ENCODE measurements around the gene TCF4. TPM values are rescaled to one million over a fixed set of nuclear protein-coding genes. Genes with fewer than 3 reads are reported as not detected.

TCF4 gene
- total and polyA plus RNA-seq, 10 donors: 14.6 to 200 (median 153) TPM

DNA sequence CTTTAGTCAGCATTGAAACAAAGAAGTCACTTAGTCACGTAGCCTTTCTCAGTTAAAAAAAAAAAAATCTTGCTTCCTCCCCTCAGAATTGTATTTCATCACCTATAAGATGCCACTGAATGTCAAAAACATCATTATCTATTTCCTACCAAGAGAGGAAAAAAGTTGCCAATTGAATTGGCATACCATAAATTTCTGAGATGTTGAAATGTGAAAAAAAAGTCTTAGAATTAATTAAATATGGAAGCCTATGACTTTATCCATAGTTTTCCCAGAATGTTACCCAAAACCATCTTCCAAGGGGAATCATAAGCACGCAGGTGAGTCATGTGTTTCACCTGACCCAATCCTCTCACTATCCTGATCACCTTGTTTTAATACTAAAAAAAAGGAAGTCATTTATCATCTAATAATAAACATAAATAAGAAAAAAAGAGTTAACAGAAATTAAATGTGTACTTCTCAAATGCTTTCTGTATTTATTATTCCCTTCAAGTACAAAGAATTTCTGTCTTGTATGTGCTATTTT, 205.7 kb downstream of the TCF4 start:
- intact Hi-C loops (cut with DNase I; ENCODE audit: low total_unique reads): no loop called here
- WGBS, 5 donors: 75 to 80% (median 78%) methylated on average over 2 of the region's 2 CpGs
- Histone ChIP-seq H3K4me1 (peaks cover 0 to 9% (median 5%) of the 10 kb centered on the region in 6 donors), H3K4me3 (no peak overlapping the region), H3K27ac (no peak overlapping the region), H3K9me3 (peaks cover 0 to 17% (median 11%) of the 10 kb centered on the region in 8 donors), H3K36me3 (no peaks in the 10 kb centered on the region), H3K27me3 (replicated peaks in 1 of 7) (no peaks in the 10 kb centered on the region)
- TF ChIP-seq POLR2AphosphoS5 (IDR thresholded peaks at IDR 0.05) (no peak), POLR2A (IDR thresholded peaks at IDR 0.05) (no peak)
- TF ChIP-seq, protein P1, sequence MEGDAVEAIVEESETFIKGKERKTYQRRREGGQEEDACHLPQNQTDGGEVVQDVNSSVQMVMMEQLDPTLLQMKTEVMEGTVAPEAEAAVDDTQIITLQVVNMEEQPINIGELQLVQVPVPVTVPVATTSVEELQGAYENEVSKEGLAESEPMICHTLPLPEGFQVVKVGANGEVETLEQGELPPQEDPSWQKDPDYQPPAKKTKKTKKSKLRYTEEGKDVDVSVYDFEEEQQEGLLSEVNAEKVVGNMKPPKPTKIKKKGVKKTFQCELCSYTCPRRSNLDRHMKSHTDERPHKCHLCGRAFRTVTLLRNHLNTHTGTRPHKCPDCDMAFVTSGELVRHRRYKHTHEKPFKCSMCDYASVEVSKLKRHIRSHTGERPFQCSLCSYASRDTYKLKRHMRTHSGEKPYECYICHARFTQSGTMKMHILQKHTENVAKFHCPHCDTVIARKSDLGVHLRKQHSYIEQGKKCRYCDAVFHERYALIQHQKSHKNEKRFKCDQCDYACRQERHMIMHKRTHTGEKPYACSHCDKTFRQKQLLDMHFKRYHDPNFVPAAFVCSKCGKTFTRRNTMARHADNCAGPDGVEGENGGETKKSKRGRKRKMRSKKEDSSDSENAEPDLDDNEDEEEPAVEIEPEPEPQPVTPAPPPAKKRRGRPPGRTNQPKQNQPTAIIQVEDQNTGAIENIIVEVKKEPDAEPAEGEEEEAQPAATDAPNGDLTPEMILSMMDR (IDR thresholded peaks at IDR 0.05 in 8 of 11, conservative IDR thresholded peaks at IDR 0.05 in 3 of 11): no peak
- no peak for DNase-seq

- intact Hi-C loops (cut with DNase I; ENCODE audit: low total_unique reads): no loop called here
- H3K4me3 ChIP-seq: no peak overlapping the region
- peaks cover 0 to 17% (median 11%) of the 10 kb centered on the region in 8 donors for H3K9me3 ChIP-seq
- H3K27me3 ChIP-seq (replicated peaks in 1 of 7): no peaks in the 10 kb centered on the region
- DNase-seq: no peak
- no peak for TF ChIP-seq POLR2A (IDR thresholded peaks at IDR 0.05)
- peak in 1 of 3 donors; percentile 37 for TF ChIP-seq POLR2AphosphoS5 (IDR thresholded peaks at IDR 0.05)
- peaks cover 0 to 11% (median under 1%) of the 10 kb centered on the region in 6 donors for H3K4me1 ChIP-seq
- H3K36me3 ChIP-seq: no peaks in the 10 kb centered on the region
- no peak overlapping the region for H3K27ac ChIP-seq
Observed at GRCh38 chr18:55381277-55381676, 206.7 kb downstream of the TCF4 start.

DNA sequence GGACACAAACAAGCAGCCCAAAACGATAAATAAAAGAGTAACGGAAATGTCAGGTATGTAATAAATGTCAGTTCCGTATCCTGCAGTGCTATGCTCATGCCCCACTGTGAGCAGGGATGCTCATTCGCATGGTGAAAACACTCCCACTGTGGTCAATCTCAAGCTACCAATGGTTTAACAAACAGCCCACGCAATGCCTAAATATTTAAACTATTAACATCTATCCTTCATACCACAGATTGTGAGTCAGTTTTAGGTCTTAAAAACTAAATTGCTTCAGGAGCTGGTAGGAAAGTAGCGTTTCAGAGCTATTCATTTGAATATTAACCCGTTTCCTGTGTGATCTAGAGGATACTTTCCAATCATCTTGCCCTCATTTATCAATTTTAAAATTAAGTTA, 207.4 kb downstream of the TCF4 start:
- TF ChIP-seq POLR2AphosphoS5 (IDR thresholded peaks at IDR 0.05): no peak
- no peak for TF ChIP-seq POLR2A (IDR thresholded peaks at IDR 0.05)
- TF ChIP-seq, protein P1 (IDR thresholded peaks at IDR 0.05 in 8 of 11, conservative IDR thresholded peaks at IDR 0.05 in 3 of 11): no peak
- no peak for DNase-seq
- H3K4me3 ChIP-seq: no peak overlapping the region
- intact Hi-C loops (cut with DNase I; ENCODE audit: low total_unique reads): no loop called here
- H3K9me3 ChIP-seq: peaks cover 0 to 17% (median 11%) of the 10 kb centered on the region in 8 donors
- peaks cover 0 to 15% (median 4%) of the 10 kb centered on the region in 6 donors for H3K4me1 ChIP-seq
- no peaks in the 10 kb centered on the region for H3K27me3 ChIP-seq (replicated peaks in 1 of 7)
- 85 to 95% (median 92%) methylated on average over 7 of the region's 7 CpGs for WGBS, 5 donors
- no peaks in the 10 kb centered on the region for H3K36me3 ChIP-seq
- H3K27ac ChIP-seq: no peak overlapping the region

DNA sequence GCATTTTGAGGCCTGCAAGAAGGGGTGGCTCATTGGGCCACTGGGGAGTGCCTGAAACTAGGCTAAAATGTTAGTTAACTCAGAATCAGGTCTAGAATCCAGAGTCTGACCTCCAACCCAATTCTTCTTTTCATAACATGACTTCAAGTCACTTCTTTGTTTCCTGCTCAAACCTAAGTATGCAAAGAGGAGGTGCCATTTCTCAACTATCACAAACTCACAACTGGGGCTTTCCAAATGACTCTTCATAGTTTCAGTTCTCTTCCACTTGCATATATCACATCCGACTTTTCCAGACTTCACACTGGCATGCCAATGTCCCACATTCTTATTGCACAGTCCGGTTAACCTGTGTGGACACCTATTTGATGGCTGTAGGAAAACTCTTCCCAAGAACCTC, 211.6 kb downstream of the TCF4 start:
- Histone ChIP-seq H3K9me3 (peaks cover 0 to 13% (median 9%) of the 10 kb centered on the region in 8 donors), H3K27ac (peak overlapping the region in 7 of 8 donors; percentile 9 to 58 (median 43)), H3K36me3 (no peaks in the 10 kb centered on the region), H3K27me3 (replicated peaks in 1 of 7) (no peaks in the 10 kb centered on the region), H3K4me1 (peaks cover 0 to 10% (median 4%) of the 10 kb centered on the region in 6 donors), H3K4me3 (no peak overlapping the region)
- WGBS, 5 donors: 55 to 70% (median 64%) methylated on average over 2 of the region's 2 CpGs
- TF ChIP-seq POLR2AphosphoS5 (IDR thresholded peaks at IDR 0.05) (no peak), POLR2A (IDR thresholded peaks at IDR 0.05) (no peak)
- TF ChIP-seq, protein P1 (IDR thresholded peaks at IDR 0.05 in 8 of 11, conservative IDR thresholded peaks at IDR 0.05 in 3 of 11): no peak
- no peak for DNase-seq
- intact Hi-C loops (cut with DNase I; ENCODE audit: low total_unique reads): no loop called here

Data from spleen (tissue), 11 donors.